Umbilical cord (tissue), 2 donors: ENCODE data around the gene HDAC8. TPM values are rescaled to one million over a fixed set of nuclear protein-coding genes. Genes with fewer than 3 reads are reported as not detected.

ENCODE experiments used
- DNase-seq: peaks from one replicate; pipeline ENCODE4 v3.0.0-alpha.2; 2015; ENCODE audit warnings: low spot score
- total RNA-seq: library from RNA; depleted of rRNA; stranded (reverse); fragments of >200 nt; gene quantifications from one replicate; pipeline ENCODE4 v1.2.3, GENCODE V29; 2014; ENCODE audit warnings: low replicate concordance; ENCODE audit not compliant: insufficient read depth

The HDAC8 gene
- total RNA-seq, 1 donor from 2014 or later, result 51.0 TPM

DNA sequence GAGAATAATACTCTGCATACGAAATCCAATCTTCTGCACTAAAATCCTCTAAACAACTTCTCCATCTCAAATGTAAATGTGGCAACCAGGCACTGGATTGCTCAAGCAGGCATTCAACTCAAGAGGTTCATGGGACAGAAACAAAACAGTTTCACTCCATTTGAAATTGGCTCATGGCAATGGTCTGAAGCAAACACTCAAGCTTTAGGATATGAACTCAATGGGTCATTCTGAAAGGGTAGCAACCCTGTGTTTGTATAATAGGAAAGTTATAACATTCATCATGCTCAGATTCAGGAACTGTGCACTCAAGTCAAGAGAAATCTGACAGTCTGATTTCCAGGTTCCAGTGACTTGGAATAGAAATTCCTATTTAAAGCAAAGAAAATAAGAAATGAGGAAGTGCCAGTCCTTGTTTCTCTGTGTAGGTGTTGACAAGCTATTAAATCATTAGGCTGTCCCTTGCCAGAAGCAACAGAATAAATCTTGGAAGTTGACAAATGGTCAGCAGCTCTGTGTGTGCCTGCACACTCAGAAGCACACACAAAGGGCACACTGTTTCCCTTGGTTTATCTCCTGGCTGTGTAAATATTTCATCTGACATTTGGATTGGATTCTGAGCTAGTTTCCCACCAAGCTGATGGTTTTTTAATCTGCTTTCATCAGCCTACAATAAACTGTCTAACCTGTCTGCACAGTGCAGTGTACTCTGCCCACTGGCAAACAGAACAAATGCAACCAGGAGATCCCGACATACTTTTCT lies 191.0 kb downstream of the HDAC8 start:
- peak; percentile 14 for DNase-seq

GRCh38 chrX:72376124-72376523 lies 196.5 kb downstream of the HDAC8 start:
- no peak for DNase-seq

DNA sequence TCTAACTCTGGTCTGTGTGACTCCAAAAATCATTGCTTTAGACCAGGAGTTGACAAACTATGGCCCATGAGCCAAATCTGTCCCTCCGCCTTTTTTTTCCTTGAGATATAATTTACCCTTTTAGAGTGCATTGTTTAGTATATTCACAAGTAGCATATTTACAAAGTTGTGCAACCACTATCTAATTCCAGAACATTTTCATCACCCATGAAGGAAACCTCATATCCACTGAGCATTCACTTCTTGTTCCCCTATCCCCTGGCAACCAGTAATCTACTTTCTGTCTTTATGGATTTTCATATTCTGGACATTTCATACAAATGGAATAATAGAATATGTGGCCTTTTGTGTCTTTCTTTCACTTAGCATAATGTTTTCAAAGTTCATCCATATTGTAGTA lies 199.5 kb downstream of the HDAC8 start:
- DNase-seq, result no peak

- no peak for DNase-seq
Observed at GRCh38 chrX:72372735-72373134, 199.9 kb downstream of the HDAC8 start.

DNA sequence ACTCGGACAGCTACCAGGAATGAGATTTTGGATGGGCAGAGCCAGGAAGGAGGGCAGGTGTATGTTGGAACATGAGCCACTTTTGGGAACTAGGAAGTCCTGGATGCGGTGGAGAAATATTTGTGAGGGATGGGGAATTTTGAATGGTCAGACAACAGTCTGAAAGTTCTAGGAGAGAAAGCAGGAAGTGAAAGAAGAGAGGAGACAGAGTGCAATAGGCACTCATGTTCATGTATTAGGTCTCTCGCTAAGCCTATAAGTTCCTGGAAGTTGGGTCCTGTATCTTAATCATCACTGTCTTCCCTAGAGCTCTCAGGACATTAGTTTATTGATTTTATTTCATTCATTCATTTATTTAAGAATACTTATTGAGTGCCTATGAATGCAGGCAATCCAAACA lies 201.2 kb downstream of the HDAC8 start:
- no peak for DNase-seq

- DNase-seq, result no peak
Observed at GRCh38 chrX:72368796-72369195, 203.8 kb downstream of the HDAC8 start.

DNA sequence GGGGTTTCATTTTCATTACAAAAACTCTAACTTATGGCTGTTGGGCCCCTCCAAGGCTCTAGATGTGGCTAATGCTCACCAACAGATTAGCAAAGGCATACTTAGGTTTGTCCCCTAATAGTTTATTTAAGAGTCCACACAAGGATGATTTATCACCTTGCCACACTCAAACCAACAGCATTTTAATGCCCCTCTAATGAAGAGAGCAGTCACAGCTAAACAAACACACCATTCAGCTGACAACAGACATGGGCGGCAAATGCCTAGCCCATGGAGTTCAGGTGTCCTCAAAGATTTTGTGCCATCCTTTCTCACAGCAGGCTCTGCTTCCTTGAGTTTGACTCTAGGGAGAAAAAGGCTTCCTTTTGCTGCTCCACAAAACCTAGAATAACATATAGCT lies 205.1 kb downstream of the HDAC8 start:
- DNase-seq, result no peak

DNA sequence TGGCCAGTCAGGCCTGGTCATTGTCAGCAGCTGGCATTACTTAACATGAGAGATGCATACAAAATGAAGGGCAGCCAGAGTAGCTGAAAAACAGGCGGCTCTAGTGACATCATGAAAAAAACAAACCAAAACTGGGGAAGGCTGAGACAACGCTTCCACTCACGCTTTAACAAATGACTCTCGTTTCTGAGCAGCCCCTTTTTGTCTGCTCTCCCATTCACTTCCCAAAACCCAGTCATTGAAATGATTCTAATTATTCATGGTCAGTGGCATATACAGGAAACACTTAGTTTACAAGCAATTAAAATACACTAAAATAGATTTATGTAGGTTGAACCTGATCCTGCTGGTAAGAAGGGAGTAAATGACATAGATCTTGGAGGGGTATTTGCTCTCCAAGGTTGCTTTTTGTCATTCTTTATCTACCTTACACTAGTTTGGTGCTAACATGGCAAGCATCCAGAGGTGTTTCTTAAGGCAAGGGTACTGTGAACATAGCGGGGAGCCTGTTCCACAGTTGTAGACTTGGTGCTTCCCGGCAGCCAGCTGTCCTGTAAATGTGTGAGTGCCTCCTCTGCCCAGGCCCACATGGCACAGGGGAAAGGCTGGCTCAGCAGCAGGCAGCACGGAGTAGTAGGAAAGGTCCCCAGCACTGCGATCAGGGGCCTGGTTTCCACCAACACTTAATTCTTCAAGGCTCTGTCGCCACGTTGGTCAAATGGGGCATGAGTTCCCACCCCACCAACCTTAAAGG lies 205.8 kb downstream of the HDAC8 start:
- no peak for DNase-seq

DNA sequence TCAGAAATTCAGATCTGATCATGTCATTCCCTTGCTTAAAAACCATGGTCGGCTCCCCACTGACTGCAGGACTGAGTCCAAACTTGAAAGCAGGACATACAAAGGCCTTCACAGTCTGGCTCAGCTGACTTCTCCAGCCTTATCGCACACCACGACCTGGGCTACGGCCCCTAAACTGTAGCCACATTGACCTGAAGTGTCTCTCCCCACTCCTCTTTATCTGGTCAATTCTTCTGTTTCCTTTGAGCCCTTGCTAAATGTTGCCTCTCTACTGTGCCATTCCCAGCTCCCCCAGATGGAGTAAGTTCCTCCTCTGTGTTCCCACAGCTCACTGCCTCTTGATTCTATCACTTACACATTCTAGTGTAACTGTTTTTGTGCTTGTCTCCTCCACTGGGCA lies 206.5 kb downstream of the HDAC8 start:
- no peak for DNase-seq

GRCh38 chrX:72365126-72365525 lies 207.5 kb downstream of the HDAC8 start:
- no peak for DNase-seq

- DNase-seq, result no peak
Observed at GRCh38 chrX:72360326-72360725, 212.3 kb downstream of the HDAC8 start.

DNA sequence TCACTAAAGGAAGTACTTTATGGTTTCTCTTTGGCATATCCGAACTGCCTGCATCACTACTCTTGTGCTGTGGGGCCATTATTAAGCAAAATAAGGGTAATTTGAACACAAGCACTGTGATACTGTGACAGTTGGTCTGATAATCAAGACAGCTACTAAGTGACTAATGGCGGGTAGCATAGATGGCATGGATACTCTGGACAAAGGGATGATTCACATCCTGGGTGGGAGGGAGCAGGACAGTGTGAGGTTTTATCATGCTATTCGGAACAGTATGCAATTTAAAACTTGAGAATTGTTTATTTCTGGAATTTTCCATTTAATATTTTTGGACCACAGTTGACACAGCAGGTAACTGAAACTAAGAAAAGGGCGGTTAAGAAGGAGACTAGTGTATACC lies 214.3 kb downstream of the HDAC8 start:
- no peak for DNase-seq

DNA sequence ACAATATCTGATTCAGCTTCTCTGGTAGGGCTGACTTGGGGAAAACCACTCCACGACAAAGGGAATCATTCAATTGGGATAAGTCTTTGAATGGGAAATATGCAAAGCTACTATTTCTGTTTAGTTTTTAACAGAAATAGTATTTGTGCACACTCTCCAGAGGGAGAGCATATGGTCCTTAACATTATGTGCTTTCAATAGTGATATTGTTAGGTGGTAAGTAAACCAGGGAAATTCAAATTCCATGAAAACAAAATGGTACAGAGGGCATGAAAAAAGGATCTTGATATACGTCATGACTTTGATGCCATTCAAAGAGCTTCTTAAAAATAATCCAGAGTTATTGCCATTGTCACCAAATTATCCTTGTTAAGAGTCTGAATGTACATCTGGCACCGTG lies 219.9 kb downstream of the HDAC8 start:
- DNase-seq, result no peak

GRCh38 chrX:72351606-72352334 lies 220.9 kb downstream of the HDAC8 start:
- DNase-seq, result peak; percentile 3

DNA sequence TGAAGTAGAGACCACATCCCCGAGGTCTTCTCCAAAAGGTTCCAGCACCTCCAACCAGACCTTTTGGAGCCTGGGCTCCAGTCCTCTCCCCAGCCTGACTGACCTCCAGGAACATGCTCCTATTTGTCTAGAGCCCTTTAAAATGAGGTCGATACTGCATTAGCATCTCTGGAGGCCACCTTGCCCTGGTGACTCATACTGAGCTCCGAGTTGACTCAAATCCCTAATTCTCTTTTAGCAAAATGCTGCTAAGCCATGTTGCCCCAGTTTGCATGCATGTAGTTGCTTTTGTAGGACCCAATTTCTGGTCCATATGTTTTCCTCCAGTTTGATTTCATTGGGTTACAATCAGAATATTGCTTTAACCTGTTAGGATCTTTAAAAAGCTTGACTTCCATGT lies 223.5 kb downstream of the HDAC8 start:
- peak; percentile 0 for DNase-seq

GRCh38 chrX:72348247-72348979 lies 224.2 kb downstream of the HDAC8 start:
- no peak for DNase-seq

GRCh38 chrX:72347366-72347765 lies 225.3 kb downstream of the HDAC8 start:
- DNase-seq, result no peak

DNA sequence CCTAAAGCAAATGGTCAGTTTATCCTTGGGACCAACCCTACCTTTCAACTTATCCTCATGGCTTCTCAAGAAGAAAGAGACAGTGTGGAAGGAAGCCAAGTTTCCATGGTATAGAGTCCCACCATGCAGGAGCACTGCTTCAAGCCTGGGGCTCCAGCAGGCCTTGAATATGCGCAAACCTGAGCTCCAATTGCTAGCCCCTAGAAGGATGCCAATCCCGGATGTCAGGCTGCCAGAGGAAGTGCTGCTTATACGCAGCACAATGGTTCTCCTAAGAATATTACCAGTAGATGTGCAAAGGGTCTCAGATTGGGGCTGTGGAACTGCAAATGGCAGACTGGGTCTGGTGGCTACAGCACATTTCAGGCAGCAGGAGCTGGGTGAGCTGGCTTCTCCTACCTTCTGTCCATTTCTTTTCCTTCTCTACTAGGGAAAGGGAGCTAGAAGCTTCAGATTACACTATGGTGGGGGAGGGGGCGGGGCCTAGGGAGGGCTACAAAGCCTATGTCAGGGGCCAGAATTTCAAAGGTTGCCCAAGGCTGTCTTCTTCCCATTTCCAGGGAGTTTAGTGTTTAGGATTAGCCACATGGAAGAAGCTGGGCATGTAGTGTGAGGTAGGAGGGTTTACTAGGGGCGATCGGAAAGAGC lies 226.2 kb downstream of the HDAC8 start:
- DNase-seq, result no peak

GRCh38 chrX:72340626-72341025 lies 232.0 kb downstream of the HDAC8 start:
- DNase-seq, result no peak

GRCh38 chrX:72340041-72340440 lies 232.6 kb downstream of the HDAC8 start:
- no peak for DNase-seq

GRCh38 chrX:72330131-72330530 lies 242.5 kb downstream of the HDAC8 start:
- no peak for DNase-seq
